GM12878 (cell line): ENCODE results near the gene OTOP3. TPM values are rescaled to one million over a fixed set of nuclear protein-coding genes. Genes with fewer than 3 reads are reported as not detected.

Experiments used
- ATAC-seq: fragments of 200-7000 bp; cut with Tn5 transposase; 3 replicates; pipeline ENCODE4 v1.9.1; 2020; ENCODE audit warnings: mild to moderate bottlenecking, moderate library complexity
- BruUV-seq: library from RNA; stranded (reverse); fragments of 400-500 nt; replicated peaks from 2 replicates; lab custom pipeline; 2021; lab: Mats Ljungman, UMichigan
- CTCF ChIA-PET: fragments of 300-600 bp; sonication (Branson Sonifier 250); formaldehyde crosslinking; extraction: SDS; loops from one replicate; lab custom pipeline; 2021; ENCODE audit warnings: inconsistent platforms; lab: Yijun Ruan, JAX
- POLR2A ChIA-PET: fragments of 350-600 bp; formaldehyde crosslinking; extraction: SDS; loops from one replicate; lab custom pipeline; 2021; ENCODE audit warnings: inconsistent platforms; lab: Charles Lee
- RAD21 ChIA-PET: fragments of 300-600 bp; sonication (Branson Sonifier 250); formaldehyde crosslinking; loops from one replicate; lab custom pipeline; 2023; ENCODE audit warnings: antibody characterized with exemption; ENCODE audit not compliant: unreplicated experiment; lab: Charles Lee
- SMC1A ChIA-PET: fragments of 300-600 bp; sonication (Branson Sonifier 250); formaldehyde crosslinking; loops from one replicate; lab custom pipeline; 2023; ENCODE audit not compliant: unreplicated experiment, uncharacterized antibody; lab: Charles Lee
- DNase-seq: peaks from one replicate; pipeline ENCODE4 v3.0.0-alpha.2; 2011; ENCODE audit warnings: low read depth, low spot score
- FAIRE-seq: peaks from 3 replicates; lab custom pipeline; 2011; peaks lifted over from hg19 to GRCh38; lab: Jason Lieb, UNC
- H2AFZ ChIP-seq: 2 replicates; pipeline ENCODE4 v1.6.0; 2011; ENCODE audit warnings: low read depth, low read length, control low read depth; ENCODE audit not compliant: control insufficient read depth
- H3K27ac ChIP-seq: 2 replicates; pipeline ENCODE4 v1.5.1; 2011; ENCODE audit warnings: control low read depth; ENCODE audit not compliant: control insufficient read depth, insufficient read depth
- H3K27me3 ChIP-seq, 2 experiments: replicated peaks in 1 of 2; 2 replicates each; pipeline versions ENCODE4 v1.6.0 to v1.6.1; 2011; ENCODE audit warnings: low read length in 1 of 2; ENCODE audit not compliant: control insufficient read depth in 2 of 2, insufficient read depth in 2 of 2
- H3K36me3 ChIP-seq, 2 experiments: 2 replicates each; pipeline ENCODE4 v1.5.1; 2011; ENCODE audit warnings: low read length in 1 of 2; ENCODE audit not compliant: control insufficient read depth in 2 of 2, insufficient read depth in 2 of 2
- H3K4me1 ChIP-seq: 2 replicates; pipeline ENCODE4 v1.6.1; 2011; ENCODE audit warnings: mild to moderate bottlenecking, low read length, moderate library complexity, mixed read lengths; ENCODE audit not compliant: control insufficient read depth, insufficient read depth
- H3K4me2 ChIP-seq: 2 replicates; pipeline ENCODE4 v1.6.0; 2011; ENCODE audit warnings: control low read depth; ENCODE audit not compliant: control insufficient read depth, insufficient read depth
- H3K4me3 ChIP-seq: fragments of 200-600 bp; sonication (generic); 2 replicates; pipeline ENCODE4 v1.5.1; 2016
- H3K79me2 ChIP-seq: 2 replicates; pipeline ENCODE4 v1.6.0; 2011; ENCODE audit warnings: low read length; ENCODE audit not compliant: control insufficient read depth, insufficient read depth
- H3K9ac ChIP-seq: 2 replicates; pipeline ENCODE4 v1.8.0; 2011; ENCODE audit warnings: low read length, control low read depth, mixed read lengths; ENCODE audit not compliant: control insufficient read depth, insufficient read depth
- H3K9me3 ChIP-seq: replicated peaks from 3 replicates; pipeline ENCODE4 v1.5.1; 2011; ENCODE audit warnings: mild to moderate bottlenecking, low read length; ENCODE audit not compliant: control insufficient read depth, insufficient read depth
- H4K20me1 ChIP-seq: 2 replicates; pipeline ENCODE4 v1.6.0; 2011; ENCODE audit not compliant: control insufficient read depth, insufficient read depth
- BACH1 ChIP-seq: fragments of 450-650 bp; IDR thresholded peaks from 2 replicates; pipeline ENCODE4 v1.6.1; 2017; ENCODE audit warnings: mild to moderate bottlenecking, borderline replicate concordance
- DPF2 ChIP-seq: fragments of 450-650 bp; IDR thresholded peaks from 2 replicates; pipeline ENCODE4 v1.6.1; 2017; ENCODE audit warnings: mild to moderate bottlenecking
- GATAD2B ChIP-seq: fragments of 450-650 bp; conservative IDR thresholded peaks from 2 replicates; pipeline ENCODE4 v1.6.1; 2017; ENCODE audit warnings: low read depth, mild to moderate bottlenecking, moderate library complexity
- HDAC6 ChIP-seq: fragments of 200-600 bp; sonication (generic); IDR thresholded peaks from one replicate; pipeline ENCODE4 v1.8.0; 2017; ENCODE audit warnings: antibody characterized with exemption; ENCODE audit not compliant: unreplicated experiment
- MTA3 ChIP-seq: IDR thresholded peaks from 2 replicates; pipeline ENCODE4 v1.6.1; 2012; ENCODE audit warnings: low read length, inconsistent platforms, borderline replicate concordance
- MXI1 ChIP-seq: fragments of 150-350 bp; IDR thresholded peaks from 2 replicates; pipeline ENCODE4 v1.6.1; 2011; ENCODE audit warnings: low read depth, mild to moderate bottlenecking, inconsistent platforms, low read length, improper control_type of control experiment
- NFYB ChIP-seq: IDR thresholded peaks from 2 replicates; pipeline ENCODE4 v1.6.1; 2011; ENCODE audit warnings: low read depth, mild to moderate bottlenecking, low read length, improper control_type of control experiment, moderate library complexity; ENCODE audit not compliant: insufficient read depth
- NR2C2 ChIP-seq: IDR thresholded peaks from 2 replicates; pipeline ENCODE4 v1.6.1; 2011; ENCODE audit warnings: borderline replicate concordance, low read depth; ENCODE audit not compliant: control insufficient read depth, insufficient read length
- RFX5 ChIP-seq: IDR thresholded peaks from 2 replicates; pipeline ENCODE4 v1.6.1; 2011; ENCODE audit warnings: low read depth, low read length, improper control_type of control experiment
- SMAD5 ChIP-seq: IDR thresholded peaks from 2 replicates; pipeline ENCODE4 v1.6.1; 2016; ENCODE audit warnings: antibody characterized with exemption, low read depth
- SREBF1 ChIP-seq: IDR thresholded peaks from 2 replicates; pipeline ENCODE4 v1.6.1; 2012; ENCODE audit warnings: mild to moderate bottlenecking, low read length
- ZNF207 ChIP-seq: fragments of 450-650 bp; IDR thresholded peaks from 2 replicates; pipeline ENCODE4 v1.6.1; 2014; ENCODE audit warnings: antibody characterized with exemption, mild to moderate bottlenecking, borderline replicate concordance
- ZNF24 ChIP-seq: fragments of 450-650 bp; IDR thresholded peaks from 2 replicates; pipeline ENCODE4 v1.6.1; 2017; ENCODE audit warnings: antibody characterized with exemption, mild to moderate bottlenecking
- WGBS: methylation state at CpG from one replicate; pipeline ENCODE4 v1.1.6; 2016; ENCODE audit warnings: low lambda C conversion rate; ENCODE audit not compliant: insufficient replicate concordance, insufficient coverage; ENCODE audit errors: missing lambda C conversion rate; 5-methylcytosine and 5-hydroxymethylcytosine counted together
- in situ Hi-C: fragments of 300-500 bp; cut with MboI; formaldehyde crosslinking; loops from 9 replicates; pipeline ENCODE4 v1.14.3; 2018; ENCODE audit warnings: mixed read lengths
- intact Hi-C: fragments of 100-400 bp; cut with micrococcal nuclease; formaldehyde crosslinking; loops from one replicate; pipeline ENCODE4 v1.14.2; 2022; ENCODE audit not compliant: unreplicated experiment
- polyA plus RNA-seq, 11 experiments: library from polyadenylated mRNA; depleted of rRNA in 4 of 11; unstranded in 6 of 11; stranded (reverse) in 5 of 11; fragments of >200 nt; fragmentation: Nextera tagmentation in 4 of 11; fragmentation: Illumina TruSeq in 1 of 11; extraction: Ambion mirVana in 4 of 11; extraction: Trizol in 1 of 11; gene quantifications; 1 replicate in 1 of 11; 2 replicates in 10 of 11; pipeline versions ENCODE4 v1.2.1 to v1.2.3, GENCODE V29; 2011 to 2016; ENCODE audit warnings: inconsistent platforms in 2 of 11, missing spikeins in 2 of 11, low read depth in 1 of 11
- total RNA-seq, 4 experiments: library from RNA; depleted of rRNA in 3 of 4; stranded (reverse); fragments of >200 nt in 3 of 4; fragmentation: Illumina TruSeq in 1 of 4; extraction: Trizol in 1 of 4; gene quantifications; 2 replicates each; pipeline versions ENCODE4 v1.2.1 to v1.2.3, GENCODE V29; 2013 to 2021
- TF ChIP-seq, protein P1 (sequence below): fragments of 450-650 bp; IDR thresholded peaks from 2 replicates; pipeline ENCODE4 v1.6.1; 2014; ENCODE audit warnings: mild to moderate bottlenecking
- TF ChIP-seq, protein P2 (sequence below): fragments of 450-650 bp; IDR thresholded peaks from 2 replicates; pipeline ENCODE4 v1.6.1; 2018; ENCODE audit warnings: mild to moderate bottlenecking, low read depth, moderate library complexity; ENCODE audit not compliant: partially characterized antibody
- TF ChIP-seq, protein P3 (sequence below): fragments of 450-650 bp; IDR thresholded peaks from 2 replicates; pipeline ENCODE4 v1.6.1; 2017; ENCODE audit warnings: low read depth, mild to moderate bottlenecking, moderate library complexity
- TF ChIP-seq, protein P4 (sequence below): IDR thresholded peaks from 2 replicates; pipeline ENCODE4 v1.6.1; 2011; ENCODE audit warnings: low read depth, low read length, improper control_type of control experiment, borderline replicate concordance
- TF ChIP-seq, protein P5 (sequence below): IDR thresholded peaks from 2 replicates; pipeline ENCODE4 v1.6.1; 2012; ENCODE audit warnings: low read depth, low read length, improper control_type of control experiment

OTOP3 gene
- total and polyA plus RNA-seq, 10 of the 15 experiments (the other 5 are each of a cell fraction or from before 2014, with no cell fraction given) = 0.03 to 0.06 TPM; not detected in 8

DNA sequence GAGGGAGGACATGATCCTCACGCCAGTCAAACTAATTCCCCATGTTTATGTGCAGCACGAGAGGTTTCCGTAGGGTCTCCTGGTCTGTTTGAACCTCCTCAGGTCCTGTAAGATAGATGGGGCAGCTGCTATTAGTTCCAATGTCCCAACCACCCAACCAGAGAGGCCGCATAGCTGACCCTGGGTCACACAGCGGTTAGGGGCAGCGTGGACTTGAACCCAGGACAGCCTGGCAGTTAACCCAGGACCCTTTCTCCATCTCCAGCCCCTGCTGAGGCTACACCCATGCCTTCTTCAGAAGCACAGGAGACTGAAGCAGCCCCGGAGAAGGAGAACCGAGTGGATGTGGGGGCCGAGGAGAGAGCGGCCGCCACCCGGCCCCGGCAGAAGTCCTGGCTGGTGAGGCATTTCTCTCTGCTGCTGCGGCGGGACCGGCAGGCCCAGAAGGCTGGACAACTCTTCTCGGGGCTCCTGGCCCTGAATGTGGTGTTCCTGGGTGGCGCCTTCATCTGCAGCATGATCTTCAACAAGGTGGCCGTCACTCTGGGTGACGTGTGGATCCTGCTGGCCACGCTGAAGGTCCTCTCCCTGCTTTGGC is 5.5 kb downstream of the OTOP3 start:
- no peak for DNase-seq
- ChIA-PET POLR2A (no interaction called here), CTCF (no interaction called here), RAD21 (no interaction called here), SMC1A (no interaction called here)
- 59% methylated on average over 21 of the region's 21 CpGs for WGBS
- Histone ChIP-seq H3K79me2 (no peaks in the 10 kb centered on the region), H3K4me1 (peaks cover 6% of the 10 kb centered on the region; the same call in 1 of the 2 replicates), H3K9me3 (no peaks in the 10 kb centered on the region), H2AFZ (no peak overlapping the region), H3K36me3 (no peaks in the 10 kb centered on the region), H3K27me3 (peaks cover 0 to 4% of the 10 kb centered on the region in 2 experiments; a peak in 3 of 4 replicates), H3K4me2 (no peak overlapping the region), H3K4me3 (no peak overlapping the region), H3K27ac (no peak overlapping the region), H4K20me1 (no peaks in the 10 kb centered on the region), H3K9ac (no peak overlapping the region)
- in situ Hi-C loops = no loop called here
- ATAC-seq = no peak
- intact Hi-C loops = no loop called here
- FAIRE-seq = no peak
- no TSS peak for BruUV-seq
- TF ChIP-seq ZNF207 (no peak), BACH1 (no peak), MXI1 (no peak), ZNF24 (no peak), NFYB (no peak), RFX5 (no peak), SREBF1 (no peak), SMAD5 (no peak), DPF2 (no peak), NR2C2 (no peak), GATAD2B (no peak), MTA3 (no peak), HDAC6 (no peak)
- TF ChIP-seq, protein P1, sequence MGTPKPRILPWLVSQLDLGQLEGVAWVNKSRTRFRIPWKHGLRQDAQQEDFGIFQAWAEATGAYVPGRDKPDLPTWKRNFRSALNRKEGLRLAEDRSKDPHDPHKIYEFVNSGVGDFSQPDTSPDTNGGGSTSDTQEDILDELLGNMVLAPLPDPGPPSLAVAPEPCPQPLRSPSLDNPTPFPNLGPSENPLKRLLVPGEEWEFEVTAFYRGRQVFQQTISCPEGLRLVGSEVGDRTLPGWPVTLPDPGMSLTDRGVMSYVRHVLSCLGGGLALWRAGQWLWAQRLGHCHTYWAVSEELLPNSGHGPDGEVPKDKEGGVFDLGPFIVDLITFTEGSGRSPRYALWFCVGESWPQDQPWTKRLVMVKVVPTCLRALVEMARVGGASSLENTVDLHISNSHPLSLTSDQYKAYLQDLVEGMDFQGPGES = no peak
- TF ChIP-seq, protein P2, sequence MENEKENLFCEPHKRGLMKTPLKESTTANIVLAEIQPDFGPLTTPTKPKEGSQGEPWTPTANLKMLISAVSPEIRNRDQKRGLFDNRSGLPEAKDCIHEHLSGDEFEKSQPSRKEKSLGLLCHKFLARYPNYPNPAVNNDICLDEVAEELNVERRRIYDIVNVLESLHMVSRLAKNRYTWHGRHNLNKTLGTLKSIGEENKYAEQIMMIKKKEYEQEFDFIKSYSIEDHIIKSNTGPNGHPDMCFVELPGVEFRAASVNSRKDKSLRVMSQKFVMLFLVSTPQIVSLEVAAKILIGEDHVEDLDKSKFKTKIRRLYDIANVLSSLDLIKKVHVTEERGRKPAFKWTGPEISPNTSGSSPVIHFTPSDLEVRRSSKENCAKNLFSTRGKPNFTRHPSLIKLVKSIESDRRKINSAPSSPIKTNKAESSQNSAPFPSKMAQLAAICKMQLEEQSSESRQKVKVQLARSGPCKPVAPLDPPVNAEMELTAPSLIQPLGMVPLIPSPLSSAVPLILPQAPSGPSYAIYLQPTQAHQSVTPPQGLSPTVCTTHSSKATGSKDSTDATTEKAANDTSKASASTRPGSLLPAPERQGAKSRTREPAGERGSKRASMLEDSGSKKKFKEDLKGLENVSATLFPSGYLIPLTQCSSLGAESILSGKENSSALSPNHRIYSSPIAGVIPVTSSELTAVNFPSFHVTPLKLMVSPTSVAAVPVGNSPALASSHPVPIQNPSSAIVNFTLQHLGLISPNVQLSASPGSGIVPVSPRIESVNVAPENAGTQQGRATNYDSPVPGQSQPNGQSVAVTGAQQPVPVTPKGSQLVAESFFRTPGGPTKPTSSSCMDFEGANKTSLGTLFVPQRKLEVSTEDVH = no peak
- TF ChIP-seq, protein P3, sequence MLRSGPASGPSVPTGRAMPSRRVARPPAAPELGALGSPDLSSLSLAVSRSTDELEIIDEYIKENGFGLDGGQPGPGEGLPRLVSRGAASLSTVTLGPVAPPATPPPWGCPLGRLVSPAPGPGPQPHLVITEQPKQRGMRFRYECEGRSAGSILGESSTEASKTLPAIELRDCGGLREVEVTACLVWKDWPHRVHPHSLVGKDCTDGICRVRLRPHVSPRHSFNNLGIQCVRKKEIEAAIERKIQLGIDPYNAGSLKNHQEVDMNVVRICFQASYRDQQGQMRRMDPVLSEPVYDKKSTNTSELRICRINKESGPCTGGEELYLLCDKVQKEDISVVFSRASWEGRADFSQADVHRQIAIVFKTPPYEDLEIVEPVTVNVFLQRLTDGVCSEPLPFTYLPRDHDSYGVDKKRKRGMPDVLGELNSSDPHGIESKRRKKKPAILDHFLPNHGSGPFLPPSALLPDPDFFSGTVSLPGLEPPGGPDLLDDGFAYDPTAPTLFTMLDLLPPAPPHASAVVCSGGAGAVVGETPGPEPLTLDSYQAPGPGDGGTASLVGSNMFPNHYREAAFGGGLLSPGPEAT = no peak
- TF ChIP-seq, protein P4, sequence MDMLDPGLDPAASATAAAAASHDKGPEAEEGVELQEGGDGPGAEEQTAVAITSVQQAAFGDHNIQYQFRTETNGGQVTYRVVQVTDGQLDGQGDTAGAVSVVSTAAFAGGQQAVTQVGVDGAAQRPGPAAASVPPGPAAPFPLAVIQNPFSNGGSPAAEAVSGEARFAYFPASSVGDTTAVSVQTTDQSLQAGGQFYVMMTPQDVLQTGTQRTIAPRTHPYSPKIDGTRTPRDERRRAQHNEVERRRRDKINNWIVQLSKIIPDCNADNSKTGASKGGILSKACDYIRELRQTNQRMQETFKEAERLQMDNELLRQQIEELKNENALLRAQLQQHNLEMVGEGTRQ = no peak
- TF ChIP-seq, protein P5, sequence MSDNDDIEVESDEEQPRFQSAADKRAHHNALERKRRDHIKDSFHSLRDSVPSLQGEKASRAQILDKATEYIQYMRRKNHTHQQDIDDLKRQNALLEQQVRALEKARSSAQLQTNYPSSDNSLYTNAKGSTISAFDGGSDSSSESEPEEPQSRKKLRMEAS = no peak
